Measurements from ENCODE around the gene HIP1R.
"Not testable (repeated sequence)": the region's sequence is repeated elsewhere in the genome, so short reads cannot be mapped to it uniquely, and the experiment has no call there.

HIP1R gene

GRCh38 chr12:122834921-122835749 is at the start of gene HIP1R:
HIP1R (plus strand) TSS chr12:122835457; CDS start chr12:122835551, 94 bp downstream.
- DNase-seq: peak in 35 of 51 donors; percentile 30 to 85 (median 55)

- no peak for DNase-seq
Observed at GRCh38 chr12:122785503-122785902, 49.8 kb upstream of the HIP1R start.

- peak in 1 of 51 donors; percentile 5 for DNase-seq
Observed at GRCh38 chr12:122788387-122788786, 46.9 kb upstream of the HIP1R start.

- DNase-seq: no peak
Observed at GRCh38 chr12:122789637-122790036, 45.6 kb upstream of the HIP1R start.

GRCh38 chr12:122790393-122791075 is 44.7 kb upstream of the HIP1R start:
- DNase-seq: no peak

- DNase-seq: peak in 5 of 51 donors; percentile 0 to 69 (median 8)
Observed at GRCh38 chr12:122793685-122794106, 41.6 kb upstream of the HIP1R start.

GRCh38 chr12:122795807-122796206 is 39.5 kb upstream of the HIP1R start:
- no peak for DNase-seq

GRCh38 chr12:122799641-122800243 is 35.5 kb upstream of the HIP1R start:
- no peak for DNase-seq

- no peak for DNase-seq
Observed at GRCh38 chr12:122803937-122804336, 31.3 kb upstream of the HIP1R start.

- not testable (repeated sequence) for DNase-seq
Observed at GRCh38 chr12:122804957-122805356, 30.3 kb upstream of the HIP1R start.

- no peak for DNase-seq
Observed at GRCh38 chr12:122807651-122808050, 27.6 kb upstream of the HIP1R start.

- DNase-seq: no peak
Observed at GRCh38 chr12:122811777-122812176, 23.5 kb upstream of the HIP1R start.

GRCh38 chr12:122813310-122813713 is 21.9 kb upstream of the HIP1R start:
- DNase-seq: peak in 1 of 51 donors; percentile 9

GRCh38 chr12:122819209-122819785 is 16.0 kb upstream of the HIP1R start:
- peak in 8 of 51 donors; percentile 6 to 48 (median 15) for DNase-seq

GRCh38 chr12:122820138-122820537 is 15.1 kb upstream of the HIP1R start:
- no peak for DNase-seq

- DNase-seq: no peak
Observed at GRCh38 chr12:122820838-122821271, 14.4 kb upstream of the HIP1R start.

GRCh38 chr12:122823429-122823828 is 11.8 kb upstream of the HIP1R start:
- DNase-seq: no peak

- DNase-seq: peak in 4 of 51 donors; percentile 6 to 38 (median 15)
Observed at GRCh38 chr12:122825773-122826724, 9.2 kb upstream of the HIP1R start.

GRCh38 chr12:122827258-122827657 is 8.0 kb upstream of the HIP1R start:
- no peak for DNase-seq

GRCh38 chr12:122830517-122831214 is 4.6 kb upstream of the HIP1R start:
- DNase-seq: no peak
